Activated CD8-positive, alpha-beta memory T cell treated with anti-CD3 and anti-CD28 coated beads, Interleukin-2, amount 50 U/mL, for 1 hour (primary cell): Measurements from ENCODE around the gene BTNL9.
"Not testable (repeated sequence)": the region's sequence is repeated elsewhere in the genome, so short reads cannot be mapped to it uniquely, and the experiment has no call there.

Source experiments
- DNase-seq: peaks from one replicate; pipeline ENCODE4 v3.0.0-alpha.2; 2020; ENCODE audit errors: extremely low read depth

The BTNL9 gene

GRCh38 chr5:181100121-181100875, 60.2 kb downstream of the BTNL9 start:
- no peak for DNase-seq

DNA sequence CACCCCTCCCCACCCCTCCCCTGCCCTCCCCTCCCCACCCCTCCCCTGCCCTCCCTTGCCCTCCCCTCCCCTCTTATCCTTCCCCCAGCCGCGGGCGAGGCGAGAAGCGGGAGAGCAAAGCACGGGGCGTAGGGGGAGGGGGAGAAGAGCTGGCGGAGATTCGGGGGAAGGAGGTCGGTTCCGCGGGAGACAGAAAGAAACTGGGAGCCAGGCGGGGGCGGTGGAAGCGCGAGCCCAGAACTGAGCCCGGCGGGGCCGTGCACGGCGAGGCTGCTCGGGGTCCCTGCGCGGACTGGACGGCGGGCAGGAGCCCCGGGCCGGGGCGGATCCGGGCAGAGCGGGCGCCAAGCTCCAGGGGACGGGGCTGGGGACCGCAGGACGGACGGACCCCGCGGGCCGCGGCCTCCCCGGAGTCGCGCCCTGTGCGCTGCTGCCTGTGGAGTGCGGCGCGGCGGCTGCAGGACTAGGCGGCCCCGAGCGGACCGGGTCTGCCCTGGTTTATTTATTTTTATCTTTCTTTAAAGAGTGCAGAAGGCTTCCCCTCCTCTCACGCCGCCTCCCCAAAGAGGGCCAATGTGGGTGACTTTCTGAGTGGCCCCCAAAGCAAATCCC, 61.1 kb downstream of the BTNL9 start:
- not testable (repeated sequence) for DNase-seq

DNA sequence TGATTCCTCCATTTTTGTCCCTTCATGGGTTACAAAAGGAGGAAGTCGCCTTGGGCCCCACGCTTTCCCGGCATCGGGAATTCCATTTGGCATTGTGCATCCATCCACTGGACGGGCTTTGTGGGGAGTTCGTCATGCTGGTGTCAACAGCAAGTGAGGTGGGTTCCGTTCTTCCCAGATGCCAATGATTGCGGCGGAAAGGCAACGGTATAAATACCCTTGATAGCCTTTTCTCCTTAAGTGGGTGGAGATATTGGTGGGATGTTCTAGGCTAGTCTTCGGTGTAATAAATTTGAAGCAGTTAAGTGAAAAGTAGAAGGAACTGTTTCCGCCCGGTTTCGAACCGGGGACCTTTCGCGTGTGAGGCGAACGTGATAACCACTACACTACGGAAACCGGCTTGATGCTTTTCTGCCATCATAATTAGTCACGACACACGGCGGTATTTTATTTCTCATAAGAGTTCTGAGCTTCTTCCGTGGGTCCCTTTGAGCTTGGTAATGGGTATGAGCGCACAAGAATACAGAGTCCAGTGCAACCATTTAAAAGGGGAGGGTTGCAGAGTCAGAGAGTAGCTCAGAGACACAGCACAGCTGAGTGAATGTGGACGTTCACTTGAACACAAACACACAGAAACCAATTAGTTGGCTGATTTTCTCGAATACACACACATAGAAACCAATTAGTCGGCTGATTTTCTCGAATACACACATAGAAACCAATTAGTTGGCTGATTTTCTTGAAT, 62.0 kb downstream of the BTNL9 start:
- DNase-seq: not testable (repeated sequence)

DNA sequence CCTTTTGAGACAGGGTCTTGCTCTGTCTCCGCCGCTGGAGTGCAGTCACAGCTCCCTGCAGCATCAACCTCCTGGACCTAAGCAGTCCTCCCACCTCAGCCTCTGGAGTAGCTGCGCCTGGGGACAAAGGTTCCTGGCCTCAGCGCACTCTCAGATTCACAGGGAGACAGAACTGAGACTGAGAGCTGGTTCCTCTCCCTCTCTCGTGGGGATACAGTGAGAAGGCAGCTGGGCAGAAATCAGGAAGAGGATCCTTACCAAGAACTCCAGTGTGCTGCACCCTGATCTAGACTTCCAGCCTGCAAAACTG, 64.1 kb downstream of the BTNL9 start:
- not testable (repeated sequence) for DNase-seq

GRCh38 chr5:181104606-181105390, 64.7 kb downstream of the BTNL9 start:
- DNase-seq: not testable (repeated sequence)

DNA sequence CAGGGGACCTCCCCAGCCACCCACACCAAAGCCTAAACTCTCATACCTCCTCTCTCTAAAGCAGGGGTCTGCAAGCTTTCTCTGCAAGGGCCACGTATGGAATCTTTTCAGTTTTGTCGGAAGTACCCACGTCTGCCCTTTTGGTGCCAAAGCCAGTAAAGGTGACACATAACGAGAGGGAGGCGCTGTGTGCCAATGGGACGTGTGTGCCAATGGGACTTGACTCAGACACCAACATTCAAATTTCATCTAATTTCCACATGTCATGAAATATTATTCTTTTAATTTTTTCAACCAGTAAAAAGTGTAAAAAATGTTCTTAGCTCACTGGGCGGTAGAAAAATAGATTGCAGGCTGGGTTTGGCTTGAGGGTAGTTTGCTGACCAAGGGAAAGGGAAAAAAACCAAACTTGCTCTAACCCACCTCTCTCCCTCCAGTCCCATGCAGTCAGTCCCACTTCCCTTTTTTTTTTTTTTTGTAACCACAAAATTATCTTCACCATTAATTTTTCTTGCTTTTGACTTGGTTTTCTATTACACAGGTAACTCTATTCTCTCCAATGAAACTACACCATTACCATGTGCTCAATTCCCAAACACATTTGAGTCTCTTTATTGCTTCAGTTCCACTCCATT, 65.4 kb downstream of the BTNL9 start:
- DNase-seq: no peak

DNA sequence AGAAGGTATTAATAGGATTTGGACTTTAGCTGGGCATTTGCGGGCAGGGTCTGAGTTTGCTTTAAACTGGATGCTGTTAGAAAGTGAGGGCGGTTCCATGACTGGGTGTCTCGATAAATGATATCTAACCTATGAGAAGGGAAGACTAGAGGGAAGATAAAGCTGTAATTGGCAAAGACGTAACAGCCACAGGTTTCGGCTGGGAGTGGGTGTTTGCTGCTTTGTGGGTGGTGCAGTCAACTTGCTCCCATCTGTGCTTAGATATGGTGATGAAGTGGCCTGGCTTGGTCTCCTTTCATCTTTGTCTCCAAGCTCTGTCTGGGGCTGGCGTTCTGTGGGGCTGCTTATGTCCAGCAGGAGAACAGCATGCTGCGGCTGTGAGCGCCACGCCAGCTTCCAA, 67.6 kb downstream of the BTNL9 start:
- DNase-seq: no peak

DNA sequence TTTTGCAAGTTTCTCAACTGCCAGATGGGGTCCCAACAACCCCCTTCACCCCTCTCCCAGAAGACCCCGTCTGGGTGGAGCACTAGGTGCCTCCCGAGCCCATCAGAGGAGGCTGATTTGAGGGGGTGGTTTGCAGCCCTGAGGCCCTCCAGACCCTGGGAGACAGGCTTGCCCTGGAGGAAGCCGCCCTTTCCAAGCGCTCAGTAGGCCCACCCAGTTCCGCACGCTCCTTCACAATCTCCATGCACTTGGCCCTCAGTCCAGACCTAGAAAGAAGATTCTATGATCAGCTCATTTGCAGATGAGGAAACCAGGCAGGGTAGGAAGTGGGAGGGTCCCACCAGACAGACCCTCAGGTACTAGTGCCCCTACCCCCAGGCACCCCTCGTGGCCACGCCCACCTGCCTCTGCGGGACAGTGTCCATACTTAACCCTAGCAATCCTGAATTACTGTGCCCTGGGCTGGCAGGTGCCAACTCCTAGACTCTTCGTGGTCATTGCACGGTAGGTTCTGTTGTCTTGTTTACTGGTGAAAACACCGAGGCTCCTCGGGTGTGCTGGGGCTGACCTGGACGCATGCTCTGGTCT, 68.6 kb downstream of the BTNL9 start:
- DNase-seq: no peak

GRCh38 chr5:181109489-181110013, 69.5 kb downstream of the BTNL9 start:
- DNase-seq: no peak

GRCh38 chr5:181111010-181111409, 70.9 kb downstream of the BTNL9 start:
- no peak for DNase-seq
